ENCODE data around the gene FADS6.
"Not testable (repeated sequence)": the region's sequence is repeated elsewhere in the genome, so short reads cannot be mapped to it uniquely, and the experiment has no call there.

The FADS6 gene

DNA sequence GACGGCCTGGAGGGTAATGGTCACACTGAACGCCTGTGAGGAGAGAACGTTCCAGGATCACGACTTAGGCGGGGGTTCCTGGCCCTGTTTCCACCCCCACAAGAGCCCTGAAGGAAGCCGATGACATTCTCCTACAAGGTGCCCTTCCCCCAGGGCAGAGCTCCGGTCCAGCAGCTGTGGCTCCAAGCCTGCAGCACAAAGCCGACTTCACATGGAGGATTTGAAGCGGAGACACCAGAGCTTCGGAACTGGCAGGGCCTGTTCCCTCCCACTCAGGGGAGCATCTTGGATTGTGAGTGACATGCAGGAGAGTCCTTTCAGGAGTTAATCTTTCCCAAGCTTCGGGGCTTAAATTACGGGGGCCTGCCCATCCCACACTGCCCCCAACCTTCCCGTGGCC, 5.0 kb downstream of the FADS6 start:
- DNase-seq (ENCODE audit: low read depth) = no peak

- no peak for DNase-seq (ENCODE audit: low read depth)
Observed at GRCh38 chr17:74883241-74883745, 10.1 kb downstream of the FADS6 start.

DNA sequence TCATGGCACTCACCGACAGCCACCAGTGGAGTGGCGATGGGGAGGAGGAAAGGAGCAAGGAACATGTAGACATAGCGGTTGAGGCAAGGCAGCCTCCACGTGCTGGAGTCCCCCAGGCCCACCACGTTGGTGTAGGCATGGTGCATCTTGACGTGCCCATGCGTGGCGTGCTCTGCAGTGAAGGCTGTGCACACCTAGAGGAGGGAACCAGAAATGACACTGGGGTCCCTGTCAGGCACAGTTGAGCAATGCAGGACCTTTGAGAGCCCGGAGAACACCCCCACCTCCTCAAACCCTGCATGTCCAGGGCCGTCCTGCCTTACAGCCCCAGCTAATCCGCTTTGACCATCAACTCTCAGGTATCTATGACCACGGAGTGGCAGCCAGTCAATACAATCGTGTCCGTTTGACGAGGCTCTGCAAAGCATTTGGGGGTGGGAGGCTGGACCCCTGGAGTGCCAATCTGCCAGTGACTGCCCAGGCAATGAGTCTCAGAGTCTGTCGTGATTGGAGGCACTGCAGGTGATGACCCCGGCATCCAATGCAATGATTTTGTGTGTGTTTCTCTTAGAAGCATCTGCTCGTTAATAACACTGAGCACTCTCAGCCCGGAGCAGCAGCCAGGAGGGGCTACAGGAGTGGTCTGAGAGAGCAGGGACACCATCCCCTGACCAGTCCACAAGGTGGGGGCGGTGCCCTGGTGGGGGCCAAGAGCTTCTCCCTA, 10.8 kb downstream of the FADS6 start:
- DNase-seq (ENCODE audit: low read depth) = no peak

GRCh38 chr17:74881073-74881472, 12.4 kb downstream of the FADS6 start:
- no peak for DNase-seq (ENCODE audit: low read depth)

GRCh38 chr17:74879308-74879707, 14.1 kb downstream of the FADS6 start:
- DNase-seq (ENCODE audit: low read depth) = no peak

- no peak for DNase-seq (ENCODE audit: low read depth)
Observed at GRCh38 chr17:74878658-74879057, 14.8 kb downstream of the FADS6 start.

DNA sequence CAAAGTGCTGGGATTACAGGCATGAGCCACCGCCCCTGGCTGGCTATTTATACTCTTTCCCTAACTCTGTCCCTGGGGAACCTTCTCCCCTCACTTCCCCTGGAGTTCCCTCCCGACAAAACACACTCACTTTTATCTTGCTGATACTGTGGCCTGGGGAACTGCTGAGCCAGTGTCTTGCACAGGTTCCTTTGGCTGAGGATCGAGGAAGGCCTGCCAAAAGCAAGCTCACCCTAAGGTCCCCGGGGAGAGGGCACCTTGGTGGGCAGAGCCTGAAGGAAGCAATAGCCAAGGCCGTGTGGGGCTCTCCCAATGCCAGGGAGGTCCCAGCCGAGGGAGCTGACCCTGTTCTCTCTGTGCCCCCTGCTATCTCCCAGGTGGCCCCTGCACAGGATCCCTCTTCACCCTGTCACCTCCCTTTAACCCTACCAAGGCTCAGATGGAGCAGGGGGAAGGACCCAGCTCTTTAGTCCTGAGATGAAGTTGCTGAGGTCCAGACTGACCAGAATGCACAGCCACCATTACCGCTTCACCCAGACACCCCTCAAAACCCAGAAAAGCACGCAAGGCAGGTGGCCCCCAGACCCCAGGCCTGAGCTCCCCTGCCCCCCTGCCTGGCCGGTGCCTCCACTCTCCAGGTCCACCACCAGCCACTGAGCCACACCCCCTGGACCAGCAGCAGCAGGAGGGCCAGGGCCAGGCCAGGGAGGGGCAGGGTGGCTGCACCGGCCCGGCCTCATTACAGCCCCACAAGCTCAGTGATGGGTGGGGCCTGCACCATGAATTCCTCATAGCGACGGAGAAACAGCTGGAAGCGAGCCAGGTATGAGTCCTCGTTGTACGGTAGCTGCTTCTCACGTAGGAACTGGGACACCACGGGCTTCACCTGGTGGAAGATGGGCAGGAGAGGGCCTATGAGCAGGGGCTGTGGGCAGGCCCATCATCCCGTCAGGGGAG, 15.6 kb downstream of the FADS6 start:
- DNase-seq (ENCODE audit: low read depth) = peak; percentile 12

- DNase-seq (ENCODE audit: low read depth) = no peak
Observed at GRCh38 chr17:74875977-74876593, 17.3 kb downstream of the FADS6 start.

- DNase-seq (ENCODE audit: low read depth) = no peak
Observed at GRCh38 chr17:74875155-74875976, 18.1 kb downstream of the FADS6 start.

DNA sequence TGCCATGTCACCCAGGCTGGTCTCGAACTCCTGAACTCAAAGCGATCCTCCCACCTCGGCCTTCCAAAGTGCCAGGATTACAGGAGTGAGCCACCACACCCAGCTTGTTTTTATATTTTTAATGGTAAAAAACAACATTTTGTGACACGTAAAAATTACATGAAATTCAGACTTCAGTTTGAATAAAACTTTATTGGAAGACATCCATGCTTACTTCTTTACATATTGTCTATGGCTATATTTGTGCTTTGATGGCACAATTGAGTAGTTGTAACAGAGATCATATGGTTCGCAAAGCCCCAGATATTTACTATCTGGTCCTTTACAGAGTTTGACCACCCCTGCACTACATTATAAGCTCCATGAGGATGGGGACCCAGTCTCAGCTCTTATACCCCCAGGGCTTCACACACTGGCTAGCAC, 18.8 kb downstream of the FADS6 start:
- no peak for DNase-seq (ENCODE audit: low read depth)

DNA sequence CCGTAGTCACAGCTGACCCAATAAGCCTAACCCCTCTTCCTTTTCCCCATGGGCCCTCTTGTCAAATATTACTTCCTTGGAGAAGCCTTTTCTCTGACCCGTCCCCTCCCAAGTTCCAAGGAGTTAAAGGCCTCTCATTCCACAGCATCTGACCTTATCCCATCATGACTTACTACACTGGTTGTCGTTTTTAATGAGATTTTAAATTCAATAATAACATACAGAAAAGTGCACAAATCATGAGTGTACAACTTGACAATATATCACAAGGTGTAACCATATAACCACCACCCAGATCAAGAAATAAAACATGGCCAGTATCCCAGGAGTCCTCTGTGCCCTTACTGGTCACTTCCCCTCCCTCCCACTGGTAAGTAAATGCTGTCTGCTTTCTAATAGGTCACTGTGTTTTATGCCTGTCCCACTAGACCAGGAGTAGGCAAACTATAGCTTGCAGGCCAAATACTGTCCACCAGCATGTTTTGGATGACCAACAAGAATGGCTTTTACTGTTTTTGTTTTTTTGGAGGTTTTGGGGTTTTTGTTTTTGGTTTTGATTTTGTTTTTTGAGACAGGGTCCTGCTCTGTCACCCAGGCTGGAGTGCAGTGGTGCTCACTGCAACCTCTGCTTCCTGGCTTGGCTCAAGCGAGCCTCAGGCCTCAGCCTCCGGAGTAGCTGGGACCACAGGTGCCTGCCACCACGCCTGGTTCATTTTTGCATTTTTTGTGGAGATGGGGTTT, 19.4 kb downstream of the FADS6 start:
- peak; percentile 15 for DNase-seq (ENCODE audit: low read depth)

DNA sequence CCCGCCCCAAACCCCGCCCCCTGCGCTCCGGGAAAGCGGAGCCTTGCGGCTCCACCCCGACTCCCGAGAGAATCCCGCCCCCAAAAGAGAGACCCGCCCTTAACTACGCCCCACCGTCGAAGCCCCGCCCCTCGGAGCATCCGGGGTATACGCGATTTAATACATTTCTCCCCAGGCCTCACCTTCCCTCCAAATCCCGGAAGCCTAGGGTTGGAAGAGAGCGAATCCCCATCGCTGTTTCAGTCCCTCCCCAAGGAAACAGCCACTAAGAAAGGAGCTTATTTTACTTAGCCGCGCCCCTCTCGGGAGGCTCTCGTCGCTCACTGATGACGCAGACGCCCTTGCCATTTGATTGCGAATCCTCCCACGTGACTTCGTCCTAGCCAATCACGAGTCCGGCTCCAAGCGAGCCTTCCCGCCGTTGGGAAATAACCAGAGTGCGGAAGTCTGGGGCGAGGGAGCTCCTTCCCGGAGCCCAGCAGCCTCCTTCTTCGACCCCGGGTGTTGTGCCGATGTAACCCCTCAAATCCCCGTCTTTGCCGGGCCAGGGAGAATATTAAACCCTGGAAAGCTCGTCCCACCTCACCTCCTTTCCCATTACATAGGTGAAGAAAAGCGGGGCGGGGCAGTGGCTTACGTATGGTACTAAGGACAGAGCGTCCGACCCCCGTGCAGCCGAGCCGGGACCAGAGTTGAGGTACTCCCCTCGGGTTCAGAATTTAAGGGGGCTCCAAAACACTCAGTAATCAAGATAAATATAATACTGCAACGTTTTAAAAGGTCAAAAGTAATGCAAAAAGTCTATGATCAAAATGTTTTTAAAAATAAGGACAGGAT, 20.2 kb downstream of the FADS6 start:
- peak; percentile 100 for DNase-seq (ENCODE audit: low read depth)

DNA sequence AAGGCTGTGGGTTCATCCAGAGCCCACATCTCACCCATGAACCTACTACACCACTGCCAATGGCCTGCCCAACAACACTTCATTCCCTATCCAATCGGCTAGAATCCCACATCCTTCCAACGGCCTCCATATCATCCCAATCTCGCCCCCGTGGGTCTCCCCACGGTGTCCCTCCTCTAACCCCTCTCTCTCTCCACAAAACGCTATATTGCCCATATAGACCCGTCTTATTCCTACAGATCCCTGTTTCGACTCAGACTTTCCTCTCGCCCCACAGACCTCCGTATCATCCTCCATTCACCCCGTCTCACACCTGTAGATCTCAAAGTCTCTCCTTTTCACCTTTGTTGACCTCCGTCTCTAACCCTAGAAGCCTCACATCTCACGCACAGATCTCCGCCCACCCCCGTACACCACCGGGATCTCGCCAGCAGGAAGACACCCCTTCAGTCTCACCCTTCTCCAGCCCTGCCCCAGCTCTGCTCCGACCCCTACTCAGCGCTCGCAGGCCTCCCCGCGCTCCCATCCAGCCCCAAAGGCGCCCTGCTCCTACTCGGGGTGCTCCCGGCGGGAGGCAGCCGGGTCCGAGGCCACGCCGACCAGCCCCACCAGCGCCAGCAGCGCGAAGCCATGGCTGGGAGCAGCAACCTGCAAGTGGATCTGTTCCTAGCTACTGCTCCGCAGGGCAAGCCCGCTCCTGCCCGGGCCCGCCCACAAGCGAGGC, 21.0 kb downstream of the FADS6 start, which contains the start of gene FDXR:
Gene FDXR, minus strand, starts transcription at position 682 of the 724 bp plus-strand sequence. Its CDS starts 50 bp downstream, at position 632.
- no peak for DNase-seq (ENCODE audit: low read depth)

- no peak for DNase-seq (ENCODE audit: low read depth)
Observed at GRCh38 chr17:74871356-74872076, 21.9 kb downstream of the FADS6 start.

DNA sequence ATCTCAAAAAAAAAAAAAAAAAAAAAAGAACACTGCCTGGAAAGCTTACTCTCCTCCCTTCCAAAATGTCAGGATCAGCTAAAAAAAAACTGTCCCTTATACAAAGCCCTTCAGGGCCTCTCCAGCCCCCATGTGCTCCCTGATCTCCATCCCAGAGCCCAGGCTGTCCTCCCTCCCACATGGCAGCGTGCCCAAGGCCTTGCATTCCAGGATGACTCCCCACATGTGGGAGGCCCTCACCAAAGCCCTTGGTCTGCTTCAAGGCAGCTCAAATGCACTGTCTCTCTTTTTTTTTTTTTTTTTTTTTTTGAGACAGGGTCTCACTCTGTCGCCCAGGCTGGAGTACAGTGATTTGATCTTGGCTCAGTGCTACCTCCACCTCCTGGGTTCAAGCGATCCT, 22.9 kb downstream of the FADS6 start:
- DNase-seq (ENCODE audit: low read depth) = peak; percentile 77

DNA sequence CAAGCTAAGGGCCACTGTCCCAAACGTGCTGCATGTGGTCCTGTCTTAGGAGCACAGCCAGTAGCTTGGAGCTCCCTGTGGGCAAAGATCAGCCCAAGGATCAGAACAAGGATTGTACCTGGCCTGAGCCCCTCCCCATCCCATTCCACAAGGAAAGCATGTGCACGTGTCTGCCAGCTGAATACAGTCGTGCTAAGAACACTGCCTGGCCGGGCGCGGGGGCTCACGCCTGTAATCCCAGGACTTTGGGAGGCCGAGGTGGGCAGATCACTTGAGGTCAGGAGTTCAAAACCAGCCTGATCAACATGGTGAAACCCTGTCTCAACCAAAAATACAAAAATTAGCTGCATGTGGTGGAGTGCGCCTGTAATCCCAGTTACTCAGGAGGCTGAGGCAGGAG, 23.4 kb downstream of the FADS6 start:
- not testable (repeated sequence) for DNase-seq (ENCODE audit: low read depth)

GRCh38 chr17:74868908-74869255, 24.6 kb downstream of the FADS6 start:
- DNase-seq (ENCODE audit: low read depth) = no peak

GRCh38 chr17:74868251-74868907, 25.1 kb downstream of the FADS6 start:
- peak; percentile 24 for DNase-seq (ENCODE audit: low read depth)

All from iris pigment epithelial cell (primary cell).